Chondrocyte (in vitro differentiated cells): ENCODE measurements around the gene ATP1A2. TPM values are rescaled to one million over a fixed set of nuclear protein-coding genes. Genes with fewer than 3 reads are reported as not detected.
A peak's percentile ranks its signal among the peaks of the same experiment; 100 is the strongest.

Source experiments
- DNase-seq: peaks from one replicate; pipeline ENCODE4 v3.0.0; 2021; ENCODE audit warnings: mixed read lengths, low spot score
- H3K27ac Mint-ChIP-seq: one replicate; pipeline ENCODE4 v1.8.0; 2021; ENCODE audit warnings: mild to moderate bottlenecking, moderate library complexity, mixed read lengths; ENCODE audit not compliant: unreplicated experiment
- H3K27me3 Mint-ChIP-seq: 2 replicates; pipeline ENCODE4 v1.8.0; 2021; ENCODE audit warnings: low read depth, mixed read lengths
- H3K36me3 Mint-ChIP-seq: 2 replicates; pipeline ENCODE4 v1.8.0; 2021; ENCODE audit warnings: low read depth, mixed read lengths
- H3K4me1 Mint-ChIP-seq: 2 replicates; pipeline ENCODE4 v1.8.0; 2021; ENCODE audit warnings: low read depth, mild to moderate bottlenecking, mixed read lengths
- H3K4me3 Mint-ChIP-seq: one replicate; pipeline ENCODE4 v1.8.0; 2021; ENCODE audit warnings: mild to moderate bottlenecking, moderate library complexity, mixed read lengths; ENCODE audit not compliant: unreplicated experiment
- H3K9me3 Mint-ChIP-seq: 2 replicates; pipeline ENCODE4 v1.8.0; 2021; ENCODE audit warnings: low read depth, mixed read lengths
- total RNA-seq: library from RNA; stranded (reverse); gene quantifications from 3 replicates; pipeline ENCODE4 v1.2.1, GENCODE V29; 2021
- TF ChIP-seq, protein P1 (sequence below): fragments of 200-600 bp; sonication (generic); IDR thresholded peaks from 2 replicates; pipeline ENCODE4 v1.5.0; 2021; ENCODE audit warnings: antibody characterized with exemption, mild to moderate bottlenecking, moderate library complexity

The ATP1A2 gene
- total RNA-seq, 1 donor from 2014 or later, result 2.9 TPM

DNA sequence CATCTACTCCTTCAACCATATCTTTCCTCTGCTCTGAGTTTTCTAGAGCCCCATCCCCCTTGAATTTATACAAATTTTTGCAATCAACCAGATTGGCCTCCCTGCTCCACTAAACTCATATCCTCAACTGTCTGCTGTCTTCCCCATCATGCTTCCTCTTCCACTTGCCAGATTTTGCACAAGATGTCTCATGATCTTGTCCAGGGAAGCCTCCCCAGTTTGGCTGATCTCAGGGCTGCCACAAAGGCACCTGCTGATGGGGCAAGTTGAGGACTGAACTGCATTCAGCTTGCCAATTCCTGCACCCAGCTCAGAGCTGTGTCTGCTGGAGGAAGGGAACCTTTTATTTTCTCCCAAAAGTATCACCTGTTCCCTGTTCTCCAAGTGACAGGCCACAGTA, 38.1 kb upstream of the ATP1A2 start:
- H3K27ac Mint-ChIP-seq, result no peak overlapping the region
- TF ChIP-seq, protein P1, sequence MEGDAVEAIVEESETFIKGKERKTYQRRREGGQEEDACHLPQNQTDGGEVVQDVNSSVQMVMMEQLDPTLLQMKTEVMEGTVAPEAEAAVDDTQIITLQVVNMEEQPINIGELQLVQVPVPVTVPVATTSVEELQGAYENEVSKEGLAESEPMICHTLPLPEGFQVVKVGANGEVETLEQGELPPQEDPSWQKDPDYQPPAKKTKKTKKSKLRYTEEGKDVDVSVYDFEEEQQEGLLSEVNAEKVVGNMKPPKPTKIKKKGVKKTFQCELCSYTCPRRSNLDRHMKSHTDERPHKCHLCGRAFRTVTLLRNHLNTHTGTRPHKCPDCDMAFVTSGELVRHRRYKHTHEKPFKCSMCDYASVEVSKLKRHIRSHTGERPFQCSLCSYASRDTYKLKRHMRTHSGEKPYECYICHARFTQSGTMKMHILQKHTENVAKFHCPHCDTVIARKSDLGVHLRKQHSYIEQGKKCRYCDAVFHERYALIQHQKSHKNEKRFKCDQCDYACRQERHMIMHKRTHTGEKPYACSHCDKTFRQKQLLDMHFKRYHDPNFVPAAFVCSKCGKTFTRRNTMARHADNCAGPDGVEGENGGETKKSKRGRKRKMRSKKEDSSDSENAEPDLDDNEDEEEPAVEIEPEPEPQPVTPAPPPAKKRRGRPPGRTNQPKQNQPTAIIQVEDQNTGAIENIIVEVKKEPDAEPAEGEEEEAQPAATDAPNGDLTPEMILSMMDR, result no peak
- no peak for DNase-seq

DNA sequence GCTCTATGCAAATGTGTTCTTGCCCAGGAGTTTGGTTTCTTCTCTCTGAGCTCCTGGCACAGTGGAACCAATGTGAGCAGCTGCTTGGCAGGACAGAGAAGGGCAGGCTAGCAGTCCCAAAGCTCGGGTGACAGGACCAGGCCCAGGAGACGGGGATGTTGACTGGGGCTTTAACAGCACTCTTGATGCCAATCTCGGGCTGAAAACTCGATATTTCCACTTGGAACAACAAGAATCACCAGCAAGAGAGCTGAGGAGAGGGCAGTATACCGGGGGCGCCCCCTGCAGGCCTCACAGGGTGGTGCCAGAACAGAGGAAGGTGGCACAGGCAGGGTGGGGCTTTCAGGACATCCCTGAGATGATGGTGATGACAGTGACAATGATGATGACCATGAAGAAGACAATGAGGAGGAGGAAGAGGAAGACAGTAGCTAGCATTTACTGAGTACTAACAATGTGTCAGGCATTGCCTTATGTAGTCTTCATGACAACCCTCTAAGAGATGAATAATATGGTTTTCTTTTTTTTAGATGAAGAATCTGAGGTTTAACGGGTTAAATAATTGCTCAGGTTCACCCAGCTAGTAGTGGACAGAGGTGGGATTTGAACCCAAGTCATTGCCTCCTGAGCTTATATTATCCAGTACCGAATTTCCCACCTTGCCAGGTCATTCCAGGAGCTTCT, 36.9 kb upstream of the ATP1A2 start:
- TF ChIP-seq, protein P1, result peak; percentile 77
- Mint-ChIP-seq H3K4me1 (peaks cover 5% of the 10 kb centered on the region), H3K27ac (no peak overlapping the region), H3K9me3 (no peaks in the 10 kb centered on the region), H3K36me3 (no peaks in the 10 kb centered on the region), H3K4me3 (no peak overlapping the region), H3K27me3 (peaks cover 60% of the 10 kb centered on the region)
- peak; percentile 37 for DNase-seq

More for the DNA sequence above, 38.1 kb upstream of the ATP1A2 start:
- Mint-ChIP-seq H3K4me1 (peaks cover 5% of the 10 kb centered on the region), H3K9me3 (no peaks in the 10 kb centered on the region), H3K4me3 (no peak overlapping the region), H3K27me3 (peaks cover 59% of the 10 kb centered on the region), H3K36me3 (no peaks in the 10 kb centered on the region)

DNA sequence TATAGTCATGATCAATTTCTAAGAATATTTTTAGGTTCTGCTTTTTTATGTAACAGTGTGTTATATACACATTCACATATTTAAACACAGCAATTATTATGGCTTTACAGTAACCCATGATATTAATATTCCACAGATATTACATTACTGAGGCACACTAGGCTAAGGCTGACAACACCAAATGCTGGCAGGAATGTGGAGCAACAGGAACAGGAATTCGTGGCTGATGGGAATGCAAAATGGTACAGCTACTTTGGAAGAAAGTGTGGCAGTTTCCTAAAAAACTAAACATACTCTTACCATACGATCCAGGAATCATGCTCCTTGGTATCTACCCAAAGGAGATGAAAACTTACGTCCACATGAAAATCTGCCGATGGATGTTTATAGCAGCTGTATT, 36.1 kb upstream of the ATP1A2 start:
- H3K27ac Mint-ChIP-seq, result no peak overlapping the region

DNA sequence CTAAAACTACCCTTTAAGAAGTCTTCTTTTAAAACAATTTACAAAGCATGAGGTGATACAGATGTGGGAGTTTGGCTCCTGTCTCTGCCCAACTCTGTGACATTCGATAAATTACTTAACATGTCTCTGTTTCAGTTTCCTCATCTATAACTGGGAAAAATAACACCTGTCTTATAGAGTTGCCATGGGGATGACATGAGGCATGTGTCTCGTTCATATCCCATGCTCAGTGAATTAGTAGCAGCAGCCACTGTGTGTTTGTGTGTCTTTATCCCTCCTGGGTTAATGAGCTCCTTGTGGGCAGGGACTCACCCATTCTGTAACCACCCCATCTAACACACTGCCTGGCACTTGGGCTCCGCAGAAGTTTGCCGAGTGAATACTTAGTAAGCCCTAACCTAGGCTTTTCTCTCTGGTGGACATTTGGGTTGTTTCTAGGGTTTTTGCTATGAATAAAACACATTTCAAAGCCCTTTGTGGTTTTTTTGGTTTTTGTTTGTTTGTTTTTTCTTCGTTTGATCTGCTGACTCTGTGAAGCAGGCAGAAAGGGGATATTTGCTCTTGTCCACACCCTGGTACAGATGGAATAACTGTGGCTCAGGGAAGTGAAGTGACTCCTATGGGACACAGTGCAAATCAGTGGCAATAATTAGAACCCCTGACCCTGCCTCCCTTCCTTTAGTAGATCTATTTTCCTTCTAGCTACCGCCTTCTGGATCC, 35.0 kb upstream of the ATP1A2 start:
- Mint-ChIP-seq H3K27me3 (peaks cover 51% of the 10 kb centered on the region), H3K4me3 (no peak overlapping the region), H3K27ac (no peak overlapping the region), H3K4me1 (peaks cover 5% of the 10 kb centered on the region), H3K9me3 (no peaks in the 10 kb centered on the region), H3K36me3 (no peaks in the 10 kb centered on the region)
- TF ChIP-seq, protein P1, result no peak
- DNase-seq, result peak; percentile 11

More for the DNA sequence above, 36.1 kb upstream of the ATP1A2 start:
- Mint-ChIP-seq H3K36me3 (no peaks in the 10 kb centered on the region), H3K9me3 (no peaks in the 10 kb centered on the region), H3K4me3 (no peak overlapping the region), H3K4me1 (peaks cover 5% of the 10 kb centered on the region), H3K27me3 (peaks cover 60% of the 10 kb centered on the region)
- no peak for DNase-seq
- TF ChIP-seq, protein P1, result no peak

DNA sequence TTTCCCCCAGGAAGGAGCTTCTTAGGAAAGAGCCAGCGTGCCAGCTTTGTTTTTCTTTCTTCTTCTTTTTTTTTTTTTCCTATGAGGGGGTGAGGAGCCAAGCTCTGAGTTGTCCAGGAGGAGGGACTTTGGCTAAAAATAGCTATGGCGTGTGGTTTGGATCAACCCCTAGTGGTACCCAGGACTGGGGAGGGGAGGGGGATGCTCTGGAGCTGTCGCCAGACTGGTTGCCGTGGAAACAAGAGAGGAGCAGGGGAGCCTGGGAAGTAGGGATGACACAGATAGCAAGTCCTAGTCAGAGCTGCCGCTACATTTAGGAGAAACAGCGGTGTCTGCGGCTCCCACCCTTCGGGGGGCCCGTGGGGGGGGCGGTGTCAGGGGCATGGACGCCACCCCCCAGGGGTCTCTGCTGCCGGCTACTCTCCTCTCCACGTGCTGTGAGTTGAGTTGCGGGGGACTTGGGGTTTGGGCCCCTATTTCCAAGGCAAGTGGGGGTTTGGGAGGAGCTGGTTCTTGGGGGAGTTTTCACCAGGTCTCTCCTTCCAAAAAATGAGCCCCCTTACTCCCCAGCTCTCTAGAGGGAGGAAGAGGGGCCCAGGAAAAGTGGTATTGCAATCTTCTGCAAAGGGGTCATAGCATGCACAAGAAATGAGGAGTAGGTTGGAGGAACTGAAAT, 34.2 kb upstream of the ATP1A2 start, which contains the start of gene KCNJ9:
Gene KCNJ9 (plus strand): TSS at position 278 of the 676 bp plus-strand sequence. CDS start 2,493 bp downstream, outside the sequence.
- Mint-ChIP-seq H3K4me1 (peaks cover 8% of the 10 kb centered on the region), H3K27me3 (peaks cover 46% of the 10 kb centered on the region), H3K4me3 (no peak within 1 kb of the TSS), H3K9me3 (no peaks in the 10 kb centered on the region), H3K36me3 (no peaks in the 10 kb centered on the region), H3K27ac (no peak within 1 kb of the TSS)
- no peak for DNase-seq
- TF ChIP-seq, protein P1, result no peak
